Stimulated activated CD8-positive, alpha-beta memory T cell treated with anti-CD3 and anti-CD28 coated beads, Interleukin-12 subunit alpha, Interleukin-12 subunit beta, amount 100 ng/mL, for 4 hours (primary cell): Measurements from ENCODE around the gene EGF.
"Not testable (repeated sequence)": the region's sequence is repeated elsewhere in the genome, so short reads cannot be mapped to it uniquely, and the experiment has no call there.

Experiments used
- DNase-seq: peaks from one replicate; pipeline ENCODE4 v3.0.0-alpha.2; 2020; ENCODE audit warnings: low read depth

Gene EGF

GRCh38 chr4:109912706-109913595 is at the start of gene EGF:
EGF (plus strand) TSS chr4:109912883; CDS start chr4:109913336, 453 bp downstream.
- DNase-seq = no peak

DNA sequence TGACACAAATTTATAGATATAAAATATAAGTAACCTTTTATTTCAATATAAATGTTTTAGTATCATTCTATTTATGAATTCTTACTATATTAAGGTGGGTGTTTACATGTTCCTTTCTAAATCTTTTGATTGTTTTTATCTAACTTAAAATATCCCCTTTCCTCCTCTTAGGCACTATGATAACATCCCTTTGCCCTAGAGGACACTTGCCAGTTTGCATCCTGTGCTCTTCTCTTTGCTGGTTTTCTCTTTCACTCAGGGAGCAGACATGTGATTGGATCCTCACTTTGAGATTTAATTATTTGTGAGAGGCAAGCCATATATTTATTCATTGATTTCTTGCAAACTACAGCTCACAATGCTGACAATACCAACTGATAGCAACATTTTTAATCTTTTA is 48.5 kb upstream of the EGF start:
- no peak for DNase-seq

GRCh38 chr4:109870061-109870460 is 42.6 kb upstream of the EGF start:
- no peak for DNase-seq

DNA sequence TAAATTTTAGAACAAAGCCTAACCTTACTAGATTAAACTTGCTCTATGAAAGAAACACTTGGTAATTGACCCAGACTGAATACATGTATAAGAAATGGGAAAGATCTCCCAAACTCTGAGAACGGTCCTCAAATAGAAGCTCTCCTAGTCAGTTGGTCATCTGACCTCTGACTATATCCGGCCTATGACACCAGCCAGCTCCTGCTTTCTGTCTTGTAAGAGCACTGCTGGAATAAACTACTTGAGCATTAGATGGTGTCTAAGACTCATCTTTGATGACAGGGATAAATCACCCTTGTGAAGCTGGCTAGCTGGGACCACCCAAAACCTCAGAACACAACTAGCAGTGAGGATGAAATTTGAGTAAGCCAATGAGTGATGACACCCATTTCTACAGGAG is 40.6 kb upstream of the EGF start:
- no peak for DNase-seq

- DNase-seq = no peak
Observed at GRCh38 chr4:109872950-109873656, 39.6 kb upstream of the EGF start.

DNA sequence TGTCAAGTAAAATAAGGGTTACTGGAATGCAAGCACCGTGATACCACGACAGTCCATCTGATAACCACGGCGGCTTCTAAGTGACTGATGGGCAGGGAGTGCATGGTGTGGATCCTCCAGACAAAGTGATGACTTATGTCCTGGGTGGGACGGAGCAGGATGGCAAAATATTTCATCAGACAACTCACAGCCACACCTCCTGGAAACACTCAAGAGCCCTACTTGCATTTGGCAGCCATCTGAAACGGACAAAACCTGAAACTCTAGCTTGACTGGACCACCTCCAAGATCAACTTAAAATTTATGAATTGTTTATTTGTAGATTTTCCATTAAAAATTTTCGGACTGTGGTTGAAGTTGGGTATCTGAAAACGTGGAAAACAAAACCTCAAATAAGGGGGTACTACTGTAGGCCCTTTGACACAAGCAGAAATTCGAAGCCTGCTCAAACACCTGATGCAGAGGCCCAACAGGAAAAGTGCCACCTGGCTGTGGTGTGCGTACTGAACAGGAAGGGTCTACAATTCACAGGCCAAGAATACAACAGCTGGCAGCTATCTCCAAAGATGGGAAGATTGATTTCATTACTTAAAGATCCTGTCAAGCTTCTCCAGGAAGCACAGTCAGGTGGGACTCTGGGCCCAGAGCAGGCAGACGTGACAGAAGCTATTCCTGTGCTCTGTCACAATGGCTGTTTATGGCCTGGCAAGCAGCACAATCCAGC is 38.7 kb upstream of the EGF start:
- no peak for DNase-seq

- no peak for DNase-seq
Observed at GRCh38 chr4:109875106-109875505, 37.6 kb upstream of the EGF start.

DNA sequence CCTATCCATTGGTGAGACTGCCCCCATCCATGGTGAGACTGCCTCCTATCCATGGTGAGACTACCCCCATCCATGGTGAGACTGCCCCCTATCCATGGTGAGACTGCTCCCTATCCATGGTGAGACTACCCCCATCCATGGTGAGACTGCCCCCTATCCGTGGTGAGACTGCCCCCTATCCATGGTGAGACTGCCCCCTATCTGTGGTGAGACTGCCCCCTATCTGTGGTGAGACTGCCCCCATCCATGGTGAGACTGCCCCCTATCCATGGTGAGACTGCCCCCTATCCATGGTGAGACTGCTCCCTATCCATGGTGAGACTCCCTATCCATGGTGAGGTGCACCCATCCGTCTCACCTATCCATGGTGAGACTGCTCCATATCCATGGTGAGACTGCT is 37.1 kb upstream of the EGF start:
- DNase-seq = not testable (repeated sequence)

- DNase-seq = no peak
Observed at GRCh38 chr4:109876634-109877265, 35.9 kb upstream of the EGF start.

DNA sequence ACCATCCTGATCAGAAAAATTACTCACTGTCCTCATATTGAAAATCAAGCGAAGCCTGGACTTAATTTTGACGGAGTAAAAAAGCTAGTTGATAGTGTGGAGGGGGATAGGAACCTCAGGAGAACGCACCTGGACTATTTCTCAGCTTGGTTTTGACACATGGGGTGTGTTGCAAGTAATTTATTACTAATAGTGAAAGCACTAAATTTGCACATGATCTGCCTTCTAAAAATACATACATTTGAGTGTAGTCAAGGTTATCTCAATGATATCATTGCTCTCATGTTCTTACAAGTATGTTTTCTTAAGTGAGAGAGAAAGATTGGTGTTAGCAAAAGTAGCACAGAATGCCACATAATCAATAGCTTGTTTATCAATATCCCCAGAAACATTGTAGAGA is 35.3 kb upstream of the EGF start:
- DNase-seq = no peak

- no peak for DNase-seq
Observed at GRCh38 chr4:109878355-109878754, 34.3 kb upstream of the EGF start.

- DNase-seq = no peak
Observed at GRCh38 chr4:109879081-109879480, 33.6 kb upstream of the EGF start.

DNA sequence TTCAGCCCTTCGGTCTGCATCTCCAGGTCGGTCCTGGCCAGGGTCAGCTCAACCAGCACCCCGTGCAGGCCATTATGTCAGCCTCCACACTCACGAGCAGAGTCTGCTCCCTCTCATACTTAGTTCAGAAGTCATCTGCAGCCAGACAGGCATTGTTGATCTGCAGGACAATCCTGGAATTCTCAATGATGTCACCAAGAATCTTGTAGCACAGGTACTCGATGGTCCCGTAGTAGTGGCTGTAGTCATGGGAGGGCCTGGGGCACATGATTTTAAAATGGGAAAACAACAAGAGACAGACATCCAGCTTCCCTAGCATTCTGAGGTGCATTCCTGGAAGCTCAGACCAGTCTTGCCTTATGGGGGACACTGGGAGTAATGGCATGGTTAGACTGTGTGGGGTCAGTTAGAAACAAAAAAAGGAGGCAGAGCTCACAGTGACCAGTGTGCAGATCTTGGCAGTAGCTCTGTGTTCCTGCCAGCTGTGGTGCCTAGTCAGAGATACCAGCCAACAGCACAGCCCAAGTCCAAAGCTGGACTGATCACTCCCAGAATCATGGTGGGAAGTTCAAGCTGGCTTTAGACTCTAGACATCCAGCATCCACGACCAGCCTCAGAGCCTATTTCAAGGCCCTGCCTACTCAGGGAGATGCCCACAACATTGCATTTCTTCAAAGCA is 32.9 kb upstream of the EGF start:
- DNase-seq = no peak

GRCh38 chr4:109886303-109886702 is 26.4 kb upstream of the EGF start:
- no peak for DNase-seq

DNA sequence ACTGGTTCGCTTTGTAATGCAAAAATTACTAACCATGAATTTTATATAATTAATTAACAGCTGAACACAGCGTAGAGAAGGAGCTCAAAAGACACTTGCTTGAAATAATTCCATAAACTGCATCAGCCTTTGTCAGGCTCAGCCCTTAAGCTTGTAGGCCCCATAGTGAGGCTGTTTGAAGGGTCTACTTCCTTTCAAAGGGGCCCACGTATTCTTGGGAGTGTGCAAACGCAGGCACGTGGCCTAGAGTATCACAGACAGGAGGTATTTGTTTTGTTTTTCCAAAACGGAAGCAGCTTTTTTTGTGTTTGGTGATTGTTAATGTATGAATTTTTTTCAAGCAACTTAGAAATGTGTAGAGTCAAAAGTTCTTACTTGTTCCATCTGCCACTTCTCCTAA is 25.6 kb upstream of the EGF start:
- DNase-seq = no peak

DNA sequence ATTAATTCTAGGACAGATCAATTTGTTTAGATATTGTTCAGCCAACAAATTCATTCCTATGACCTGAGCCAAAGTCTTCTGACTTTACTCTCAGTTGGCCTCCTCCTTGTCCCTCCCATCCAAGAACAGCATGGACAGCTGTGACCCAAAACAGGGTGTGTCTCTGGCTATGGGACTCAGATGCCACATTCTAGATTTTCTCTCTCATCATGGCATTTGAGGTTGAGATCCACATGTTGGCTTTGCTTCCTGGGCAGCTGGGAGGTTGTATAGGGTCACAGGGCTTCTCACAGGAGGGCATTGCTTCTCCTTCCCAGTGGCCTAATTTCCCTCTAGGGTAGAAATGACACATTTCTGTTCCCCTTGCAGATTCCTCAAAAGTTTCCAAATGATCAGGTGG is 22.6 kb upstream of the EGF start:
- DNase-seq = no peak

GRCh38 chr4:109902559-109903251 is 10.0 kb upstream of the EGF start:
- DNase-seq = no peak

- no peak for DNase-seq
Observed at GRCh38 chr4:109908731-109909130, 4.0 kb upstream of the EGF start.

GRCh38 chr4:109910256-109910655 is 2.4 kb upstream of the EGF start:
- no peak for DNase-seq

- DNase-seq = no peak
Observed at GRCh38 chr4:109913596-109914241, 1.0 kb downstream of the EGF start.

DNA sequence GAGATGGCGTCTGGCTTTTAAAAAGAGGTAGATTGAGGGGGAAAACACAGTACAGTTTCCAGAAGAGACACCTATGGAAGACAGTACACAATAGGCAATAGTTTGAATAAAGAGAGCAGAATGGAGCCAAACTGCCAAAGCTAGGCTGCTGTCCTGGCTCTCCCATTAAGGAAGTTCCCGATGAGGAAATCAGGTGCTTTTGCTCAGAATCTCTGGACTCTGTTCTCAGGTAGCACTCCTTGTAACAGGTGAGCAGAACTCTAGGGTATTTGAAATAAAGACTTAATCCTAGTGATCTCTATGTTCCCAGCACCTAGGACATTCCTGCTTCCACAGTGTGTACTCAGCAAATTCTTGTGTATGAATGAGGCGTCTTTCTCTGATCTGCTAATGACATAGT is 1.6 kb downstream of the EGF start:
- no peak for DNase-seq
